Adrenal gland (tissue), 12 donors: Measurements from ENCODE around the gene PTS. TPM values are rescaled to one million over a fixed set of nuclear protein-coding genes. Genes with fewer than 3 reads are reported as not detected.

Experiments
- DNase-seq, 7 donors: peaks; one replicate each; pipeline ENCODE4 v3.0.0-alpha.2; 2019 to 2020
- H3K27ac ChIP-seq, 5 donors: fragments of 200-600 bp; sonication (generic) in 4 of 5; 1 replicate in 3 of 5; 2 replicates in 2 of 5; pipeline versions ENCODE4 v1.5.1 to v1.8.0; 2016 to 2020; ENCODE audit warnings: mild to moderate bottlenecking in 1 of 5
- H3K27me3 ChIP-seq: fragments of 200-600 bp; 2 replicates; pipeline ENCODE4 v1.8.0; 2021
- H3K36me3 ChIP-seq, 2 donors: fragments of 200-600 bp; replicated peaks in 1 of 2; 1 replicate in 1 of 2; 2 replicates in 1 of 2; pipeline versions ENCODE4 v1.5.1 to v1.8.0; 2018 to 2022
- H3K4me1 ChIP-seq, 2 donors: fragments of 200-600 bp; replicated peaks in 1 of 2; 1 replicate in 1 of 2; 2 replicates in 1 of 2; pipeline versions ENCODE4 v1.5.1 to v1.8.0; 2018 to 2021
- H3K4me3 ChIP-seq, 4 donors: fragments of 200-600 bp; sonication (generic) in 3 of 4; one replicate each; pipeline ENCODE4 v1.5.1; 2016 to 2018
- H3K9me3 ChIP-seq, 3 donors: fragments of 200-600 bp; sonication (generic) in 1 of 3; replicated peaks in 1 of 3; 1 replicate in 2 of 3; 2 replicates in 1 of 3; pipeline versions ENCODE4 v1.5.1 to v1.8.0; 2016 to 2021
- POLR2A ChIP-seq, 2 donors: fragments of 450-650 bp; IDR thresholded peaks; one replicate each; pipeline ENCODE4 v1.6.1; 2017; ENCODE audit warnings: antibody characterized with exemption in 2 of 2, mild to moderate bottlenecking in 2 of 2, moderate library complexity in 1 of 2
- WGBS, 4 donors: extraction: QIAGEN DNeasy Blood & Tissue Kit in 2 of 4; methylation state at CpG; one replicate each; pipeline versions ENCODE4 v1.1.5 to v1.1.7; 2013 to 2017; 5-methylcytosine and 5-hydroxymethylcytosine counted together
- intact Hi-C, 2 donors: fragments of 100-400 bp; cut with DNase I; formaldehyde crosslinking; loops; one replicate each; pipeline versions ENCODE4 v1.14.1 to v1.15.0; 2022 to 2023
- polyA plus RNA-seq, 3 donors: library from polyadenylated mRNA; stranded (reverse); fragments of 200-250 nt in 2 of 3; fragments of 350-450 nt in 1 of 3; fragmentation: Illumina TruSeq in 1 of 3; extraction: RNeasy Lipid Tissue Mini Kit (QIAGEN cat#74804) in 1 of 3; gene quantifications; one replicate each; pipeline ENCODE4 v1.2.3, GENCODE V29; 2013 to 2014
- total RNA-seq, 9 donors: library from RNA; depleted of rRNA in 4 of 9; stranded (reverse); fragments of >200 nt in 4 of 9; fragments of 120-200 nt in 1 of 9; fragmentation: NEBNext Ultra II Directional in 1 of 9; extraction: Animal tissue kit (Norgen Biotek cat#: 25700) in 1 of 9; gene quantifications; one replicate each; pipeline versions ENCODE4 v1.1.0 to v1.2.4, GENCODE V29; 2013 to 2023
- TF ChIP-seq, protein P1 (sequence below), 6 experiments: fragments of 450-650 bp in 4 of 6; fragments of 200-600 bp in 2 of 6; sonication (generic) in 1 of 6; IDR thresholded peaks; 1 replicate in 5 of 6; 2 replicates in 1 of 6; pipeline versions ENCODE4 v1.5.1 to v1.8.0; 2016 to 2021; ENCODE audit warnings: antibody characterized with exemption in 6 of 6, mild to moderate bottlenecking in 2 of 6, moderate library complexity in 1 of 6
- donor health status: healthy with polysubstance abuse.
- donor health status: Bipolar disorder and iron deficiency.
- donor health status: DM: yes; HTN: yes; CAD: no.
- donor health status: DM: no; HTN: no; CAD: no.
- donor health status: DM: no; HTN: no; CAD: no.
- donor health status: DM: yes; HTN: yes; CAD: no.

The PTS gene
- total and polyA plus RNA-seq, 12 donors, result 47.2 to 390 (median 79.1) TPM

DNA sequence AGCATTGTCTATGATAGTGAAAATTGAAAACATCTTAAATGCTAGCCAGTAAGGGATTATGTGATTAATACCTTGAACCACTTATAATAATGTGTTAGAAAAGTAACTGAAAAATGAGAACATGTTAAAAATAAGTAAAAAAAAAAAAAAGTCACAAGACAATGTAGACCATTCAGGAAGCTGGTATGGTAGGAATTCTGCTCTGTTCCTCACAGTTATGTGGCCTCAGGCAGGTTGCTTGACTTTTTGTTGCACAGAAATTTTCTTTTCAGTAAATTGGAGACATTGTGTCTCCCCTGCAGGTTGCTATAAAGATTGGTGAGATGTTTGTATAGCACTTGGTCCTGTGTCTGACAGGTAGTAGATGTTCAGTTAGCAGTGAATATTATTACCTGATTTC, 51.7 kb downstream of the PTS start:
- H3K4me1 ChIP-seq, result peaks cover 0 to 3% of the 10 kb centered on the region in 2 donors
- TF ChIP-seq, protein P1, sequence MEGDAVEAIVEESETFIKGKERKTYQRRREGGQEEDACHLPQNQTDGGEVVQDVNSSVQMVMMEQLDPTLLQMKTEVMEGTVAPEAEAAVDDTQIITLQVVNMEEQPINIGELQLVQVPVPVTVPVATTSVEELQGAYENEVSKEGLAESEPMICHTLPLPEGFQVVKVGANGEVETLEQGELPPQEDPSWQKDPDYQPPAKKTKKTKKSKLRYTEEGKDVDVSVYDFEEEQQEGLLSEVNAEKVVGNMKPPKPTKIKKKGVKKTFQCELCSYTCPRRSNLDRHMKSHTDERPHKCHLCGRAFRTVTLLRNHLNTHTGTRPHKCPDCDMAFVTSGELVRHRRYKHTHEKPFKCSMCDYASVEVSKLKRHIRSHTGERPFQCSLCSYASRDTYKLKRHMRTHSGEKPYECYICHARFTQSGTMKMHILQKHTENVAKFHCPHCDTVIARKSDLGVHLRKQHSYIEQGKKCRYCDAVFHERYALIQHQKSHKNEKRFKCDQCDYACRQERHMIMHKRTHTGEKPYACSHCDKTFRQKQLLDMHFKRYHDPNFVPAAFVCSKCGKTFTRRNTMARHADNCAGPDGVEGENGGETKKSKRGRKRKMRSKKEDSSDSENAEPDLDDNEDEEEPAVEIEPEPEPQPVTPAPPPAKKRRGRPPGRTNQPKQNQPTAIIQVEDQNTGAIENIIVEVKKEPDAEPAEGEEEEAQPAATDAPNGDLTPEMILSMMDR (IDR thresholded peaks at IDR 0.05), result no peak
- no peak for TF ChIP-seq POLR2A (IDR thresholded peaks at IDR 0.05)
- intact Hi-C loops, result loop anchor here in 1 of 2 donors (5.0 kb wide), 1 partner anchor 56 kb away; no protein-coding TSS in a partner anchor
- DNase-seq, result no peak
- H3K9me3 ChIP-seq, result no peaks in the 10 kb centered on the region
- H3K27me3 ChIP-seq, result no peaks in the 10 kb centered on the region
- H3K27ac ChIP-seq, result no peak overlapping the region
- H3K4me3 ChIP-seq, result no peak overlapping the region
- H3K36me3 ChIP-seq, result no peaks in the 10 kb centered on the region

DNA sequence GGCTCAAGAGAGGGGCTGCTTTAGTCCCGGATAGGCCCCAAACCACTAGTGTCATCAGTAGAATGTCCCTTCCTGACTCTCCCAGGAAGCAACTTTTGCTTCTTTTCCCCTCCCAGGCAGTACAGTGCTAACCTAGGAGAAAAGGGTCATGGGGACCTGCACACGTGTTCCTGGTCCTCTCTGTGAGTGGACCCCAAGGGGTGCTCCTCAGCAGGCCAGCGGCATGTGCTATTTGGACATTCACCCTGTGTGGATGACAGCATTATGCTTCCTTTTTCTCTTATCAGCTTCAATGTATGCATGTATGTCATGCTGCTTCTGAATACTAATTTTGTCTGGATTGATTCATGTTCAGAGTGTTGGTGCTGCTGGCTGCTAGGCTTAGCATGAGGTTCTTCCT, 52.6 kb downstream of the PTS start:
- no peak for TF ChIP-seq POLR2A (IDR thresholded peaks at IDR 0.05)
- TF ChIP-seq, protein P1 (IDR thresholded peaks at IDR 0.05), result no peak
- no peak for DNase-seq
- no peak overlapping the region for H3K4me3 ChIP-seq
- H3K36me3 ChIP-seq, result no peaks in the 10 kb centered on the region
- no peaks in the 10 kb centered on the region for H3K27me3 ChIP-seq
- no peaks in the 10 kb centered on the region for H3K9me3 ChIP-seq
- WGBS, 4 donors, result 79 to 91% (median 85%) methylated on average over 3 of the region's 3 CpGs
- intact Hi-C loops, result loop anchor here in 1 of 2 donors (5.0 kb wide), 1 partner anchor 57 kb away; no protein-coding TSS in a partner anchor
- H3K27ac ChIP-seq, result no peak overlapping the region
- peaks cover 0 to 3% of the 10 kb centered on the region in 2 donors for H3K4me1 ChIP-seq

DNA sequence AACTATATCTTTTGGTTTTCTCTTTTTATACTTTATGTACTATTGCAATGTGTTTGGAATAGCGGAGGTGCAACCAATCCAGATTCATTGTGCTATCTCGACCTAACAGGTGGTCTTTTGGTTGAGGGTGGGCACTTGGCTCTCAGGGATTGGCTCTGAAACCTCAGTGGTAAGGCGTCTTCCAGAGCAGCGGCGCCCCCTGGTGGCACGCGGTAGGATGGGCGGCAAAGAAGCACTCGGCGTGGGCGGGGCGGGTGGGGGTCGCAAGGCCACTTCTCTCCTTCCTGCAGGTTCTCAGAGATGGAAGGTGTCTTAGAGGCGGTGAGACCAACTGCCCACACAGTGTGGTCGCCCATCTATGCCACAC, 53.7 kb downstream of the PTS start:
- peak; percentile 41 to 82 (median 72) for DNase-seq
- H3K27ac ChIP-seq, result peak overlapping the region in 1 of 5 donors; percentile 48
- WGBS, 4 donors, result 6 to 27% (median 7%) methylated on average over 3 to 15 of the region's 15 CpGs

DNA sequence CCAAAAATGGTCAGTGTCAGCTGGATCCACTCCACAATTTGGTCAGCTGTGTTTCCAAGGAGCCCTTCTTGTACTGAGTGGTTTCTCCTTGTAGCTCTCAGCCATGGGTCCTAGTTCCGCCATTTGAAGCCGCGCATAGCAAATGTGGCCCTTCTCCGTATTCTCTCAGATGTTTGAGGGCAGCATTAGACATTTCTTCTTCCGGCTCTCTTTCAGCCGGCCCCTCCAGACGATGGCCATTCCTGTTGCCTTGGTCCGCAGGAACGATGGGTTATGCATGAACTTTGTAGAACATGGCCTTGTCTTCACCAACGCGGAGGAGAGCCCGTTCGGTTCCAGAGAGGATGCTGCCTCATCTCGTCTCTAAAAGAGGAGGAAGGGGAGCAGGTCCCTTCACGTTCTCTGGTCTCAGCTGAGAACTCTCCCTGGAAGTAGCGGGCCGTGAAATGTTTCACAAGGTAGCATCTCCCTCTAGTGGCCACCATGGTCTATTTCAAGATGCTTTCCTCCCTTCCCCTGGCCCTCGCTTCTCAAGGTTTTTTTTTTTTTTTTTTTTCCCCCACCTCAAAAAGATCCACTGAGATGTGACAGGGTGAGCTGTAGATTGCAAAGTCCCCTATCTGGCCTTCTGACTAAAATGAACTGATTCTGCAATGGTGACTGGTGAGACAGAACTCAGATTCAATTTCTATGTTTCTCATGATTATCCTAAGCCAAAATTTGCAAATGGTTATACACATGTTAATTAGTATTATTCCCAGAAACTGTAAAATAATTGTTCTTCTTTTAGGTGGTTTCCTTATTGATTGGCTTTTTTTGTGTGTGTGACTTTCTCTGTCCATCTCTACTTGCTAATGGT, 54.3 kb downstream of the PTS start:
- DNase-seq, result peak; percentile 74 to 88 (median 82)
- Histone ChIP-seq H3K36me3 (no peaks in the 10 kb centered on the region), H3K4me3 (peak overlapping the region in 2 of 4 donors; percentile 22 to 48), H3K27me3 (no peaks in the 10 kb centered on the region), H3K27ac (peak overlapping the region in 1 of 5 donors; percentile 48), H3K9me3 (no peaks in the 10 kb centered on the region), H3K4me1 (peaks cover 0 to 3% of the 10 kb centered on the region in 2 donors)
- no peak for TF ChIP-seq POLR2A (IDR thresholded peaks at IDR 0.05)
- TF ChIP-seq, protein P1 (IDR thresholded peaks at IDR 0.05), result peak; percentile 58 to 91 (median 82)
- intact Hi-C loops, result loop anchor here (2.0 to 10.0 kb wide), 4 partner anchors 62 to 1004 kb away; no protein-coding TSS in a partner anchor
- WGBS, 4 donors, result 4 to 7% (median 6%) methylated on average over 18 of the region's 18 CpGs

More for the DNA sequence above, 53.7 kb downstream of the PTS start:
- intact Hi-C loops, result loop anchor here (2.0 to 10.0 kb wide), 5 partner anchors 58 to 1005 kb away; no protein-coding TSS in a partner anchor
- no peaks in the 10 kb centered on the region for H3K9me3 ChIP-seq
- peaks cover 0 to 3% of the 10 kb centered on the region in 2 donors for H3K4me1 ChIP-seq
- peak overlapping the region in 2 of 4 donors; percentile 22 to 48 for H3K4me3 ChIP-seq
- H3K27me3 ChIP-seq, result no peaks in the 10 kb centered on the region
- H3K36me3 ChIP-seq, result no peaks in the 10 kb centered on the region
- TF ChIP-seq POLR2A (IDR thresholded peaks at IDR 0.05), result no peak
- TF ChIP-seq, protein P1 (IDR thresholded peaks at IDR 0.05), result peak; percentile 46 to 88 (median 63)
